ENCODE measurements around the gene MEGF8. TPM values are rescaled to one million over a fixed set of nuclear protein-coding genes. Genes with fewer than 3 reads are reported as not detected.
A peak's percentile ranks its signal among the peaks of the same experiment; 100 is the strongest.

Gene MEGF8
- total and polyA plus RNA-seq, 2 of the 13 experiments (the other 11 are each of a cell fraction or from before 2014, with no cell fraction given): 4.0 to 8.8 TPM

GRCh38 chr19:42325896-42326771 lies 699 bp downstream of the MEGF8 start (continued):
- TF ChIP-seq FOXC1 (CRISPR knock-in tag; IDR thresholded peaks at IDR 0.05; ENCODE audit: borderline replicate concordance) (peak; percentile 51), ZFP62 (CRISPR knock-in tag; IDR thresholded peaks at IDR 0.05) (no peak), DMAP1 (CRISPR knock-in tag; IDR thresholded peaks at IDR 0.05) (0 out of 2 replicates have a peak, but pooled peaks have one; percentile 12), ONECUT2 (CRISPR knock-in tag; IDR thresholded peaks at IDR 0.05) (no peak), ZNF609 (CRISPR knock-in tag; IDR thresholded peaks at IDR 0.05; ENCODE audit: borderline replicate concordance) (no peak), ATF6 (CRISPR knock-in tag; conservative IDR thresholded peaks at IDR 0.05) (no peak), ZNF607 (CRISPR knock-in tag; IDR thresholded peaks at IDR 0.05; ENCODE audit: borderline replicate concordance) (no peak), MEIS1 (CRISPR knock-in tag; IDR thresholded peaks at IDR 0.05; ENCODE audit: borderline replicate concordance) (0 out of 2 replicates have a peak, but pooled peaks have one; percentile 20), TRAFD1 (CRISPR knock-in tag; IDR thresholded peaks at IDR 0.05; ENCODE audit: borderline replicate concordance) (no peak), HCFC1 (IDR thresholded peaks at IDR 0.05; ENCODE audit: low read depth, low read length) (no peak), ZNF44 (CRISPR knock-in tag; IDR thresholded peaks at IDR 0.05) (no peak), PAXIP1 (CRISPR knock-in tag; conservative IDR thresholded peaks at IDR 0.05) (peak; percentile 13)
